GM03348 (cell line): ENCODE results near the gene LRRFIP1.
A peak's percentile ranks its signal among the peaks of the same experiment; 100 is the strongest.

Experiments used
- DNase-seq: peaks from one replicate; pipeline ENCODE4 v3.0.0; 2012; ENCODE audit warnings: low spot score

The LRRFIP1 gene

GRCh38 chr2:237704501-237705434, 77.4 kb downstream of the LRRFIP1 start:
- peak; percentile 58 for DNase-seq

DNA sequence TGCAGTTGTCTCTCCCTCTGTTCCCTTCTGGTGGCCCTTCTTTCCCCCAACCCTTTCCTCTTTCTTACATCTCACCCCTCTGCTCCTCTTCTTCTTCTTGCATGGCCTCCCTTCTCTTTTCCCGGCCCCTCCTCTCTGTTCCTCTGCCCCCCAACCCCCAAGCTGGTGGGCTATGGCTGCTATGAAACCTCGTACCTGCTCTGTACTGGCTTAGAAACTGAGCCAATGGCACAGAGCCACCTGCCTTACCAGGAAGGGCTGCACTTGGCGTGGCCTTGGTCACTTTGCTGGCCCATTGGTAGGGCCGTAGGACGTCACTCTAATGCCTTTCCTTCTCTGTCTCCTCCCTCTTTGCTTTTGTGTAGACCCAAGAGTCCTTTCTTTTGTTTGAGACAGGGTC, 78.9 kb downstream of the LRRFIP1 start:
- no peak for DNase-seq

- DNase-seq, result no peak
These were observed 80.6 kb downstream of the LRRFIP1 start for GRCh38 chr2:237708065-237708398.

DNA sequence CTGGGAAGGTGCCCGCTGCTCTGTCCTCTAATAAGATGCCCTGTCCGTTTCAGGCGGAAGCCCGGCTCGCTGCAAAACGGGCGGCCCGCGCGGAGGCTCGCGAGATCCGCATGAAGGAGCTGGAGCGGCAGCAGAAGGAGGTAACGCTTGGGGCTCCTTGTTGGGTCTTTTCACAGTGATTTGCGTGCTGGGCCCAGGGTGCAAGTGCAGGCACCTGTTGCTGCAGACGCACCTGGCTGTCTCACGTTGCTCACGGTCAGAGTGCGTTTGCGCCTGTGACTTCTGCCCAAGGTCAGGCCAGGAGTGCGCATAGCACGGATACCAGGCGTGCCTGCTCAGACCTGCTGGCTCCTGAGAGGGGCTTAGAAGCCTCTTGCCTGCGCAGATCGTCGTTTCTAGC, 81.1 kb downstream of the LRRFIP1 start:
- no peak for DNase-seq

- no peak for DNase-seq
These were observed 81.6 kb downstream of the LRRFIP1 start for GRCh38 chr2:237708961-237709360.

GRCh38 chr2:237711458-237712150, 84.2 kb downstream of the LRRFIP1 start:
- no peak for DNase-seq

DNA sequence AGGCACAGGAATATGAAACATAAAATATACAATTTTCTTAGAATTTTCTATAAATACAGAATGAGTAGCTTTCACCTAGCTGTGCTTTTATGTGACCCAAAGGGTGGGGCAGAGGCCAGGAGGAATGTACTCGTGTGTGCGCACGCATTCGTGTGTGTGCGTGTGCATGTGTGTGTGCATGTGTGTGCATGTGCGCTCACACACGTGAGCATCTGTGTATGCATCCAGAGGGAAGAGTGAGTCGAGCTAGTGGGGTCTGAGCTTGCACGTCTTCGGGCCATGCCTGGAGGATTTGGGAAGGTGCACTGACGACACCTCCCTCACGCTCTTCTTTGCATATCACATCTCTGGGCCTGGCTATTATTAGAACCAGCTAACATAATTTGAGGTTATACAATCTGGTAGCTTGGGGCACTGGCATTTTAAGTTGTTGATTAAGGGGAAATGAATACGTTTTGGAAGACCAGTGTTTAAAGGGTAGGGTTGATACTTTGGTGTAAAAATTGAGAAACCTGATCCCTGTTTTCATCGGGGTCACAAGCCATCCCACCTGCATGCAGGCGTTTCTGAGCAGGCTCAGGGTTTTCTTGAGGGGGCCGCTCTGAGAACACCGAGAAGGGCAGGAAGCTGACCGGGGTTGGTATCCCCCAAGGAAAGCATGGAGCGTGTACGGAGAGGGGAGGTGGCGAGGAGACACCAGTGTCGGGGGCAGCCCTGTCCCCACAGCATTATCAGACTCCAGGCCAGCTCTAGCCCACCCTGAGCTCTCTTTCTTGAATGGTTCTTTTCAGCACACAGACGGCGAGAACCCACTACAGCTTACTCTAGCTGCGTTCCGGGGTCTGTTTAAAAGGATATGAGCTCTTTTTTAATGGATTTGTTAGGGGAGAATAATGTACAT, 85.3 kb downstream of the LRRFIP1 start:
- DNase-seq, result no peak

DNA sequence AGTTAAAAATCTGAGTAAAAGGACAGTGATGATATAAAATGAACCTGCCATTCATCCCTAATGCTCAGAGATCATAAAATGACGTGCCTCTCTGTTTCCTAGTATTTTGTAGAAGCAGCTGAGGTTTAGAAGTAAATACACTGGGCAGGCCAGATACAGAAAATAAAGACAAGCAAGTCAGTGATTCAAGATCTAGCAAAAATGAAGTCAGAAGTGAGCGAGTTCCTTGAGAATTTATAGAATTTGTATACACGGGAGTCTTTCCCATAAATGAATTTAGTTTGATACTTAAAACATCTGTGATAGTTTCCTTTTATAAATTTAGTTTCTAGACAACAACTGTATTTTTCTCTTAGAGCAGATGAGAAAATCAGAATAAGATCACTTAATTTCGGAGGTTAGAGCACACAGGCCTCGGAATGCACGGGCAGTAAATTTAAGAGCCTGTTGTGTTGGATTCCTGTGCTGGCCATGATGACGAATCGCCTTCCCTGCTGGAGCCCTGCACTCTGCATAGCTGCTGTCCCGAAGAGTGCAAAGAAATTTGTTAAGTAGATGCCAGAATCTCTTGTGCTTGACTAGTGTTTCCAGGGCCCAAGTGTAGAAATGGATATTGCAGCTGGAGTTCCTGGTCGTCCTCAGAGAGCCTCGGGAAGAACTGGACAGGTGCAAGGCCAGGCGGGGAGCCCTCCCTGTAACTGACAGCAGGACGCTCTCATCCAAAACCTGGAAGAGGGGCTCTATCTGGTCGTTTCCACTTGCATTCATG, 87.5 kb downstream of the LRRFIP1 start:
- DNase-seq, result no peak

- no peak for DNase-seq
These were observed 88.1 kb downstream of the LRRFIP1 start for GRCh38 chr2:237715459-237715947.

- no peak for DNase-seq
These were observed 88.6 kb downstream of the LRRFIP1 start for GRCh38 chr2:237716011-237716410.

DNA sequence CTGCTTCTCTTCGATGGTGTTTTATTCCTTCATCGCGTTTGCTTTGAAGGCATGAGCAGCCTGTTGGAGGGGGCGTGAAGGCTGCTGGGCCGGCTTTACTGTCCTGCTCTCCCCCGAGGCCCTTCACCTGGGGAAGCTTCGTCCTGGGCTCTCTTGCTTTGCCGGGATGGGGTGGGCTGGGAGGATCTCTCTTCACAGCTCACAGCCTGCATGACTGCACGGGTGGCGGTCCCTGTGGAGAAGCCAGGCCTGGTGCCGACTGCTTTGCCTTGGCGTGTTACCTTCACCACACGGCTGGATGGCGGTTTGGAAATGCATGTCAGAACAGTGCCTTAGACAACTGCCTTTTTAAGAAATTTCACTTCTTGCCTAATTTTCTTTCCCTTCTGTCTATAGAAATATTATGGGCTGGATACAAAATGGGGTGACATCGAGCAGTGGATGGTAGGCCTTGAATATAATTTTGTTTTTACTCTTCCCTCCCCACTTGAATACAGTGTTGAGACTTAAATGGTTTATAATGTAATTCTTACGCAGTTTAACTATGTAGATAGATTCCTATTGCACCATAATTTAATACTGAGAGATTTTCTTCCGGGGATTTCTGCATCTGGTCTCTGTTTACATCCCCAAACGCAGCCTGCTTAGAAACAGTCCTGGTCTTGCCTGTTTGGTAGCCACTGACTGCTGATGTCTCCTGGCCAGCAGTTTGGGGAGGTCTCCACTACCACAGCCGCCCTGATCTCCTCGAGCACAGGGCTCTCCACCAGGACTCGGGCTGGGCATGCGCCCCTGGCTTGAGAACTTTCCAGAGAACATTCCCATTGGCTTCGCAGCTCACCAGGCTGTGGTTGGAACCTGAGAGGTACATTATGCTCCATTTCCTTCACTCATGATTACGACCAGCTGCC, 90.2 kb downstream of the LRRFIP1 start:
- DNase-seq, result no peak

DNA sequence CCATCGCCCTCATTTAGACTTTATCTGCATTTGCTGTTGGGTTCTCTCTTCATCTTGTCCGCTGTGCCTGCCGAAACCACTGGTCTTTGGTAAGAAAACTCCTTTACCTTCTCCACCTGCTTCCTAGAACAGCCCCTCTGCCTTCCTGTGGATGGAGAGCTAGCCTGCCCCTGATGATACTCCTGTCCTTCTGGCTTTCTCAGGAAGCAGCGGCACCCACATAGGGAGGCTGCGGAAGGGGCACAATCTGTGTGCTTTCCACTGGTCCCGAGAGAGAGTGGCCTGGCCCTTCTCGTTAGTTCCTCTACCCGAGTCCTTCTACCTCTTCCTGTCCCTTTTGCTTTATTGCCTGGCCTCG, 90.9 kb downstream of the LRRFIP1 start:
- DNase-seq, result no peak

DNA sequence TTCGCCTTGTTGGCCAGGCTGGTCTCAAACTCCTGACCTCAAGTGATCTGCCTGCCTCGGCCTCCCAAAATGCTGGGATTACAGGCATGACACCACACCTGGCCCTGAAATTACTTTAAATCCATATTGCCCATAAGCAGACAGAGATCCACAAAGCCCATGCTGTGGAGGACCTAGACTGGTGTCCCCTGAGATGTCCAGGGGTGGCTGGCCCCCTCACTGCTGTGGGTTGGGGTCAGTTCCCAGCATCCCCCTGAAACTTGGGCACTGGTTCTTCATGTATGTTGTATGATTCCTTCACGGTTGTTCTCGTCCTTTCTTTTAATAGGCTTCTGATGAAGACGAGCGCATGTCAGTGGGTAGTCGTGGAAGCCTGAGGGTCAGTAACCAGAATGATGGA, 93.1 kb downstream of the LRRFIP1 start:
- DNase-seq, result no peak

DNA sequence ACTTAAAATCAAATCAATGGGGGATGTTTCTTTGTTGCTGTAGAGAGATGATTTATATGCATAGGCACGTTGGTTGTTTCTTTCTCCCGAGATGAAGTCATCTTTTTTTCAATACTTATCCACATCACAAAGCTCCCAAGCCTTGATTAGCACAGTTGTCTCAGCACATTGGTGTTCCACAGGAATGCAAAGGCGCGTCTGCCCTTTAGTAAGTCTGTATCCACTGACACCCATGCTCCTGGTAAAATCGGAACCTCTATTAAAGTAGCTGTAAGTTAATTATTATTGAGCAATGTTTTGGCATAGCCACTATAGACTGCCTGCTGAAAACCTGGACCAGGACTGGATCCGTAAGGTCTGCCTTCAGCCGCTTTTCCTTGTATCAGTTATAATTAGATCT, 93.6 kb downstream of the LRRFIP1 start:
- no peak for DNase-seq

DNA sequence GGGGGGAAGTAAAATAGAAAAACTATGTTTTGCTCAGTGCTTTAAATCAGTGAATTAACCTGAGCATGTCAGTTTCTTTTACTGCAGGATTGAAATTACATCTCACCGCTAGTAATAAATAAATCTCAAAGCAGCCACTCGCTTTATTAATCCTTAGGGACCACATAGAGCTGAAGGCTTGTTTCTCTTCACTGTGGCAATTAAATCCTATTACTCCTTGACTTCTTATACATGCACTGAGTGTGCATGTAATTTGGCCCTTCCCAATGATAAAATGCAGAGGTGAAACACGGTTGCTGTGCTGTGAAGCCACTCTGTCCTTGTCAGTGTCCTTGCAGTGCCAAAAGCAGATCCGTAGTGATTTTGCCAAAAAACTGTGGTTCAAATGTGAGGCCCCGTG, 94.1 kb downstream of the LRRFIP1 start:
- DNase-seq, result no peak

DNA sequence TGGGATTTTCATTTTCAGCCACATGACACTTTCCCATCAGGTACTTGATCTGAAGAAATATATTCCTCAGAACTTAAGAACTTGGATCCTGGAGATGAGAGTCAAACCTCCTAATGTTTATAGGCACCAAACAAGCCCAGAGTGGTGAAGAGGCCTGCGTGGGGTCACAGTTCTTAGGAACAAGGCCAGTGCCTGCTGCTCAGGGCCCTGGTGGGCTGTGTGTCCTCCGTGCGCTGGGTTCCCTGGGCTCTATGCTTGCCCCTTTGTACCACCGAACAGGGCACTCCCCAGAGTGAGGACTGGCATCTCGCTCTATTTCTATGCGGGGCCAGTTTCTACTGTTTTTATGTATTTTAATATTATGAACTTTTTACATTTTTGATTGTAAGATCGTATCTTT, 95.2 kb downstream of the LRRFIP1 start:
- DNase-seq, result no peak

DNA sequence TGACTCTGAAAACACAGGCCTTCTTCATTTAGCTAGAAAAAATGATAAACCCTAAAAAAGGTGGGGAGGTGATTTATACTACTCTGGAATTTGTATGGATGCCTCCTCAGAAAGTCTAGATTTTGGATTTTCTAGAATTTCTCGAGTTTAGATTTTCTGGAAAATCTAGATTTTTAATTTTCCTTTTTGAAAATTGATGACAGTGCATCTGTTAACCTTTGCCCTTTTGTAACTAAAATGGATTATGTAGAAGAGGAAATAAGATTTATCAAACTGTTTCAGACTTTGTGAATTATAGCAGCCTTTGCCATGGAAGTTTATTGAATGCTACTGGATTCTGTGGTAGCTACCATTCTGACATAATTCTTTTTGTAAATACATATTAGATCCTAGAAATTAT, 95.6 kb downstream of the LRRFIP1 start:
- DNase-seq, result no peak

DNA sequence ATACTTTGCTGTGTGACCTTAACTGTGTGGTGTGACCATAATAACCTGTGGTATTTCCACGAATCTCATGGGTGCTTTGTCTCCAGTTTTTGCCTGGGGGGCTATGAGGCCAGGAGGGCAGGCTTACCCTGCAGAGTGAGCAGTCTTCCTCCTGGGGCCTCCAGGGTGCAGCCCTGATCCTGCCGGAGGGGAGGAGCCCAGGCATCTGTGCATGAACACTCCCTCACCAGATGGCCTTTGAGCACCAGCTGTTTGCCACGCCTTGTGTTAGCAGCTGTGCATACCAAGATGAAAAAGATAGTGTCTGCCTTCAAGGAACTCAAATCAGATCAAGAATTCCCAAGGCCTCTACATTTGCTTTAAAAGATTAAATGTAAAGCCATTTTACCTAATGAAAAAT, 96.2 kb downstream of the LRRFIP1 start:
- peak; percentile 57 for DNase-seq

DNA sequence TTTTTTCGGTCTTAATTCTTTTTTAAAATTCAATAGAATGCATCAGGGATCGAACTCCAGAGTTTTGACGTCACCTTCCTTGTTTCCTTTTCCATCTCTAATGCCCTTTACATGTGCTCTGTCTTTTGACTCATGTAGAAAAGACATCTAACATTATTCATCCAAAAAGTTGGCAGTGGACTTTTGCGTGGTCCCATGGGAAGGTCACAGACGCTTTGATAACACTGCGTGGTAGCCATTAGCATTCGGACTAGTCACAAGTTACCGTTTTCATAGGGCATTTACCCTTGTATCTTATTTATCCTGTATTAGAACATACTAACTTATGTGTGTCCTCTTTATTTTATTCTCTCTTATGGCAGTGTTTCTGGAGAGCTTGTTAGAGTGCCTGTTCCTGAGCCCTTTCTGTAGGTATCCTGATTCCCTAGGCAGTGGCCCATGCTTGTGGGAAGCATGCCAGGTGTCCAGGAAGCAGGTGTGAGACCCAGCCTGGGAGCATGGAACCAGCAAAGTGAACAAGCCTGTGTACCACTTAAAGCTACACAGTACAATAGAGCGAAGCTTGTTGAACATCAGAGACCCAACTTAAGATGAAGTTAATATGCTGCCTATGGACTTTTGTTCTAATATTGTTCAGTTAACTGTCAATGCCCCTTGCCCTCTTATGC, 97.6 kb downstream of the LRRFIP1 start:
- DNase-seq, result no peak

- DNase-seq, result no peak
These were observed 98.3 kb downstream of the LRRFIP1 start for GRCh38 chr2:237725661-237726060.
